ENCODE data around the gene HPS5.

Gene HPS5

GRCh38 chr11:18317551-18317950 lies 4.4 kb downstream of the HPS5 start:
- ATAC-seq (no peak), DNase-seq (no peak)

GRCh38 chr11:18315893-18316292 lies 6.0 kb downstream of the HPS5 start:
- DNase-seq: no peak

GRCh38 chr11:18314784-18315523 lies 7.0 kb downstream of the HPS5 start:
- ATAC-seq (no peak), DNase-seq (no peak)

More at GRCh38 chr11:18315893-18316292, 6.0 kb downstream of the HPS5 start:
- no peak for ATAC-seq

- DNase-seq (no peak), ATAC-seq (no peak)
These were observed 7.8 kb downstream of the HPS5 start for GRCh38 chr11:18313965-18314763.

DNA sequence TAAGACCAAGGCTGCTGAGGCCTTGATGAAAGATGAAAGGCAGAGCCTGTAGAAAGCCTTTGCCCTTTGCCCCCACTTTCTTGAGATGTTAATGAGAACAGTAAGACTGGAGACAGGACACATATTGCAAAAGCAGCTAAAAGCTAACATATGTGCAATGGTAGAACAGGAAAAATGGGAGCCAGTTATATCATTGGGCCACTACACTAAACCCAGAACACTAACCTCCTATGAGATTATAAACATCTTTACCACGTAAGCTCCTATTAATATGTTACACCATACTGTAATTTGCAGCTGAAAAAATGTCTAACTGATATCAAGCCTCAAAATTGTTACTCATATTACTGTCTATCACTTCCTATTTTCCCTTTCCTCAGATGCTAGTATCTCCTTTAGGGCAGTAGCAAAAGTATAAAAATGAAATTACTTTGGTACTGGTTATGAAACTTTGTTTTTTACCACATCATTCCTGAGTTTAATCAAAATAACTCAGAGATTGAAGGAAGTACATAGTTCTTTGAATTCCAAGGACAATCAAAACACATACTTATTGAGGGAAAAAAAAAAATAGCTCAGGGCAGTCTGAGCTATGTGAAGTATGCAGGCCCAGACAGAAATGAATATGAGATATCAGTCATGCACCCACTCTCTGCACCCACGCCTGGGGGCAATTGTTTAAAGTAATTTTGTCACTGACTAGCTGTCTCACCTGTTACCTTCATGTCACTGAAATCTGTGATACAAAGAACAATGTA lies 9.1 kb downstream of the HPS5 start:
- DNase-seq (no peak), ATAC-seq (no peak)

DNA sequence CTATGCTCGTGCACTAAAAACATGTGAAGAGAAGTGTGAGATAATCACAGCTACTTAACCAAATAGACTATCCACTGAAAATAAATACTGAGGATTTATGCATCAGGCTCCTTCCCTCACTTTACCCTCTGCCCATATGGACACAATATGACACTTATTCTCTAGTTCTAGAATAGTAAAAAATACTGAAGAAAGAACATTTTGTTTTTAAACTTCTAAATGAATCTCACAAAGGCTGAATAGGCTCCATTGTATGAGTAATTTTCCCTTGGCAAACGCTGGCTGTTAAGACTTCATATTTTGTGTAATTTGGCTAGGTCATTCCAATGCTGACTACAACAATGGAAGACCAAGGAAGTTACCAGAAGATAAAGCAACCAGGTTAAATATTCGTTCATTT lies 9.9 kb downstream of the HPS5 start:
- DNase-seq (no peak), ATAC-seq (no peak)

GRCh38 chr11:18310800-18311340 lies 11.1 kb downstream of the HPS5 start:
- DNase-seq (no peak), ATAC-seq (no peak)

DNA sequence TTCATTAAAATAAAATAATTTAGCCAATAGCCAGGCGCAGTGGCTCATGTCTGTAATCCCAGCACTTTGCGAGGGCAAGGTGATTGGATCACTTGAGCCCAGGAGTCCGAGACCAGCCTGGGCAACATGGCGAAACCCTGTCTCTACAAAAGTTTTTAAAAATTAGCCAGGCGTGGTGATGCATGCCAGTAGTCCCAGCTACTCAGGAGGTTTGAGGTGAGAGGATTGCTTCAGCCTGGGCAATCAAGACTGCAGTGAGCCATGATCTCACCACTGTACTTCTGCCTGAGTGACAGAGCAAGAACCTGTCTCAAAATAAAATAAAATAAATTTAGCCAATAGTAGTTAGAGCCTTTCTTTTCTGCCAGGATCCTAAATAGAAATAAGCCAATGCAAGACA lies 12.2 kb downstream of the HPS5 start:
- no peak for DNase-seq
- no peak for ATAC-seq

GRCh38 chr11:18308242-18308641 lies 13.7 kb downstream of the HPS5 start:
- ATAC-seq (no peak), DNase-seq (no peak)

DNA sequence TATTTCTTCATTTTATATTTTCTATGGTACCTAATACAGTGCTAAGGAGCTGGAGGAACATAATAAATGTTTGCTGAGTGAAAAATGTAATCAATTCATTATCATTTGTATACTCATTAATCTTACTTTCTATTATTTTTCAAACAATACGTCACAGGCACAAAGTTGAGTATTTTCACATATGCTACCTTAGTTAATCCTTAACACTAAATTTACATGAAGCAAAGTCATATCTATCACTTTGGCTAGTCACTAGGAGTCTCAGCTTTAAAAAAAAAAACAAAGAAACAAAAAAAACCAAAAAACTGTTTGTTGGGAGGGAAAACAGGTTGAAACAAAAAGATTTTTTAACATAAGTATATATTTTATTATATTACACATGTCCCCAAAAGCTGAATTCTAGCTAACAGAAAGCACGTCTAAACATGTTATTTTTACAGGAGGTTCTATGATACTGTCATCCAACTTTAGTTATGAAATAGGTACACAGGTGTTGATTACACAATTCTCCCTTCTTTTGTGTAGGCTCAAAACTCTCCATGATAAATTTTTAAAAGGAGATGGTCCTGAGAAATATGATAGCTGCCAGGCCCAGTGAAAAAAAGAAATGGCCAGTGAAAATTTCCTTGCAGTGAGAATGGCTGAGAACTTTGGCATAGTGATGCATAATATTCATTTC lies 14.3 kb downstream of the HPS5 start:
- no peak for DNase-seq
- ATAC-seq: no peak

- no peak for ATAC-seq
These were observed 17.2 kb downstream of the HPS5 start for GRCh38 chr11:18304745-18305144.

DNA sequence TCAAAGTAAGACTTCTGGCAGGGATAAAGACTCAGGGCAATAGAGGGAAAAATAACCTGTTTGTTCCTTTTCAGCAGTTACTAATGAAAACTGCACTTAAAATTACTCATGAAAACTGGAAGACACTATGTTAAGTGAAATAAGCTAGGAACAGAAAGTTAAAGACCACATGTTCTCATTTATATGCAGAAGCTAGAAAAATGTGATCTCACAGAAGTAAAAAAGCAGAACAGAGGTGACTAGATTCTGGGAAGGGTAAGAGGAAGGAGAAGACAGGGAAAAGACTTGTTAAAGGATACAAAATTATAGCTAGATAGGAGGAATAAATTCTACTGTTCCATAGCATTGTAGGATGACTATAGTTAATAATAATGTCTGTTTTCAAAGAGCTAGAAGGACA lies 22.2 kb downstream of the HPS5 start:
- no peak for DNase-seq

More at GRCh38 chr11:18304745-18305144, 17.2 kb downstream of the HPS5 start:
- DNase-seq: no peak

DNA sequence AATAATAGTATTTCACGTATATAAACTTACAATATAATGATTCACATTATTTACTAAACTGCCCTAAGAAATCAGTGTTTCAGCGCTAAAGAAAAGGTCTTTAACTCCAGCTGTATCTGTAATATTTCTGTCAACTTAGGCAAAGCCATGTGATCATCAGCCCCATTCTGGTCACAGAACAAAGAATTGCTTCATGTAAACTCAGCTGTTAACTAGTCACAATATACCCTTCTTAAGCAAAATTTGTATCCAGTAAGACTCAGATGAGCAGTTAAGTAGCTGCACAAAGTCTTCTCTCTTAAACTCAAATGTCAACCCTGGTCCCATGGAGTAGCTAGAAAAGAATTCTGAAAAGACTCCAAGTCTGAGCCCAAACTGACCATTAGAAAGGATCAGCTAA lies 26.6 kb downstream of the HPS5 start:
- ATAC-seq (no peak), DNase-seq (no peak)

More for the DNA sequence above, 22.2 kb downstream of the HPS5 start:
- no peak for ATAC-seq

GRCh38 chr11:18294862-18295261 lies 27.1 kb downstream of the HPS5 start:
- ATAC-seq: peak; percentile 23
- no peak for DNase-seq

DNA sequence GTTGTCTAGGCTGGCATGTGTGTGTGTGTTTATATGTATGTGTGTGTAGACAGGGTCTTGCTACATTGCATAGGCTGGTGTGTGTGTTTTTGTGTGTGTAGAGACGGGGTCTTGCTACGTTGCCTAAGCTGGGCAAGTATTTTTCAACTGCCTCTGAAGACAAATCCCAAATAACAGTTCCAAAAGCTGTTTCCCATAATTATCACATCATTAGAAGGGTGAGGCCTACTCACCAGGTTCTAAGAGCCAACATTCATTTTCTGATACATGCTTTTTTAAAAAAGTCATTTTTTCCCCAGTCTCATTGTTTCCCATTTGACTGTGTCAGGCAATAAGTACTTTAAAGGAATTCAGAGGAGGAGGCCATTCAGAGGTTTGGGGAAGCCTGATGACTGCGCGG lies 33.0 kb downstream of the HPS5 start:
- ATAC-seq (no peak), DNase-seq (no peak)

DNA sequence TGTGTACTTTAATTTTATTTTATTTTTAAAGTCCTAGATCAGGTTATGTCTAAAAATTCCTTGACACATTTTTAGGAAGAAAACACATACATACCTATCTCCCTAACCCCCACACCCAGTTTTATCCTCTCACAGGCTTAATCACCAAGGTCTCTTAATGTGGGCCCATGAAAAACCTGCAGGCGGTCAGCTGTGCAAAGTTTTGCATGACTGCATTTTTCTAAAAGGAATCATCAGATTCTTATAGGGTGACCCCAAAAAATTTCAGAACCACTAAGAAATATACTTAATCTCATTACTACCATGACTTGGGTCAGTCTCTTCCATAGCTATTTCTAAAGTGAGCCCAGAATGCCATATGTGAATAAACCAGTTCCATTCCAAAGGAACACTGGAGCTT lies 36.1 kb downstream of the HPS5 start:
- no peak for DNase-seq
- ATAC-seq: no peak

GRCh38 chr11:18282626-18283025 lies 39.3 kb downstream of the HPS5 start:
- no peak for DNase-seq
- ATAC-seq: no peak

DNA sequence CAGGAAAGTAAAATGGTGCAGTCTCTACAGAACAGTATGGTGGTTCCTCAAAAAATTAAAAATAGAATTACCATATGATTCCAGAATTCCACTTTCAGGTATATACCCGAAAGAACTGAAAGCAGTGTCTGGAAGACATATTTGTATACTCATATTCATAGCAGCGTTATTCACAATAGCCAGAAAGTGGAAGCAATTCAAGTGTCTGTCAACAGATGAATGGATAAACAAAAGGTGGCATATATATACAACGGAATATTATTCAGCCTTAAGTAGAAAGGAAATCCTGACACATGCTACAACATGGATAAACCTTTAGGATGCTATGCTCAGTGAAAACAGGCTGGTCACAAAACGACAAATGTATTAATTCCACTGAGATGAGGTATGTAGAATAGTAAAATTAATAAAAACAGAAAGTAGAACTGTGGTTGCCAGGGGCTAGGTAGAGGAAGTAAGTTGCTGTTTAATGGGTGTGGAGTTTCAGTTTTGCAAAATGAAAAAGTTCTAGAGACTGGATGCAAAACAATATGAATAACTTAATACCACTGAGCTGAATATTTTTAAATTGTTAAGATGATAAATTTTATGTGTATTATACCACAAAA lies 41.4 kb downstream of the HPS5 start:
- peak; percentile 32 for ATAC-seq
- DNase-seq: no peak

DNA sequence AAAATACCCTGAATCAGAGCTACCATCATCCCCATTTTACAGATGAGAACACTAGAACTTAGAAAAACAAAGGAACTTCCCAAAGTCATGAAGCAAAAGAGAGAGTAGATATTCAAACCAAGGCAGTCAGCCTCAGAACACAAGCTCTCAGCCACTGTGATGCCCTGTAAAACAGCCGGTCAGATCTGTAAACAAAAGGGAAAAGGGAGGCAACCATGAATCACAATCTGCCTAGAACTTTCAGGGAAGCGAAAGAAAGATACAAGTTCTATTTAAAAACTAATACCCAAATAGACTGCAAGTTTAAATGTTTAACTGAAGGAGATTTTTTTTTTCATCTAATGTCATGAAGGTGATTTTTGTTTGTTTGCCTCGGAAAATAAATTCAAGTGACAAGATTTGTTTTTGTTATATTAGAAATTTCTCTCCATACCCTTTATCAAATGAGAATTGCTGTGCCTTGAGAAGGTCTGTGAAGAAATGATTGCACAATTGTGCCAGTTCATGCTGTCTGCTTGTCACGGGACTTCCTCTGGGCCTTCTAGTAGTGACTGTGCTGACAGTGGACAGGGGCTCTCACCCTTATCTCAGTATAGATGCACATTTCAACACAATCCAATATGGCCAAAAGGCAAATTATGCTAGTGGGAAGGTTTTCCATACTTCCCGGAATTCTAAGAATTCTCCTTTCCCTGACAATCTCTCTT lies 44.2 kb downstream of the HPS5 start:
- no peak for DNase-seq
- no peak for ATAC-seq

- no peak for DNase-seq
- ATAC-seq: no peak
These were observed 50.7 kb downstream of the HPS5 start for GRCh38 chr11:18271206-18271605.

DNA sequence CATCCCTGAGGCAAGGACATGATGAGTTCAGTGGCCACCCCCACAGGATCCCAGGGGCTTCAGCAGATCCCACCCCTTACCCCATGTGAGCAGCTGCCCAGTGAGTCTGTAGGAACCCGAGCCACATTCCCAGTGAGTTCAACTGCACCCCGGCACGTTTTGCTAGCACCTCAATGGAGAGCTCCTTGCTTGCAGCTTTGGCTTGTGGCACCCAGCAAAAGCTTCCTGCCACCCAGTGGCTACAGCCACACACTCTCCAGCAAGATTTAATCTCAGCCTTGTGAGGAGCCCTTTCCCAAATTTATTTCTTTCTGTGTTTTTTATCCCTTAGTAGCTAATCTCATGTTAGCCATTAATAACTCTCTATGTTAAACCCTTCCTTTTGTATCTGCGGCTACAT lies 51.8 kb downstream of the HPS5 start:
- ATAC-seq (no peak), DNase-seq (no peak)

Data from stimulated activated naive CD8-positive, alpha-beta T cell treated with anti-CD3 and anti-CD28 coated beads, Interleukin-15, Interleukin-2, amounts not matched to agents 100 U/mL and 50 U/mL, for 24 hours (primary cell).